B cell (primary cell): ENCODE measurements around the gene WNT3A.
"Not testable (repeated sequence)": the region's sequence is repeated elsewhere in the genome, so short reads cannot be mapped to it uniquely, and the experiment has no call there.

ENCODE experiments used
- EZH2 ChIP-seq: IDR thresholded peaks from 2 replicates; pipeline ENCODE4 v1.6.1; 2012; ENCODE audit warnings: borderline replicate concordance, low read depth, mild to moderate bottlenecking, moderate library complexity, low read length; ENCODE audit not compliant: insufficient read depth, poor library complexity, severe bottlenecking
- TF ChIP-seq, protein P1 (sequence below): fragments of 200-600 bp; IDR thresholded peaks from one replicate; pipeline ENCODE4 v1.8.0; 2022; ENCODE audit warnings: antibody characterized with exemption, mild to moderate bottlenecking

- TF ChIP-seq, protein P1, sequence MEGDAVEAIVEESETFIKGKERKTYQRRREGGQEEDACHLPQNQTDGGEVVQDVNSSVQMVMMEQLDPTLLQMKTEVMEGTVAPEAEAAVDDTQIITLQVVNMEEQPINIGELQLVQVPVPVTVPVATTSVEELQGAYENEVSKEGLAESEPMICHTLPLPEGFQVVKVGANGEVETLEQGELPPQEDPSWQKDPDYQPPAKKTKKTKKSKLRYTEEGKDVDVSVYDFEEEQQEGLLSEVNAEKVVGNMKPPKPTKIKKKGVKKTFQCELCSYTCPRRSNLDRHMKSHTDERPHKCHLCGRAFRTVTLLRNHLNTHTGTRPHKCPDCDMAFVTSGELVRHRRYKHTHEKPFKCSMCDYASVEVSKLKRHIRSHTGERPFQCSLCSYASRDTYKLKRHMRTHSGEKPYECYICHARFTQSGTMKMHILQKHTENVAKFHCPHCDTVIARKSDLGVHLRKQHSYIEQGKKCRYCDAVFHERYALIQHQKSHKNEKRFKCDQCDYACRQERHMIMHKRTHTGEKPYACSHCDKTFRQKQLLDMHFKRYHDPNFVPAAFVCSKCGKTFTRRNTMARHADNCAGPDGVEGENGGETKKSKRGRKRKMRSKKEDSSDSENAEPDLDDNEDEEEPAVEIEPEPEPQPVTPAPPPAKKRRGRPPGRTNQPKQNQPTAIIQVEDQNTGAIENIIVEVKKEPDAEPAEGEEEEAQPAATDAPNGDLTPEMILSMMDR = not testable (repeated sequence)
- TF ChIP-seq EZH2 = not testable (repeated sequence)
These were observed 12.9 kb downstream of the WNT3A start for GRCh38 chr1:228019722-228020083.
